Measurements from ENCODE around the gene GRN.

Gene GRN

GRCh38 chr17:44317545-44317944 is 27.6 kb upstream of the GRN start:
- Histone ChIP-seq H3K27me3 (replicated peaks) (peaks cover 26% of the 10 kb centered on the region), H3K27ac (no peak overlapping the region), H3K36me3 (replicated peaks) (peaks cover 20% of the 10 kb centered on the region), H3K4me3 (ENCODE audit: low read depth, low read length) (no peak overlapping the region)
- no peak for DNase-seq
- TF ChIP-seq, protein P1, sequence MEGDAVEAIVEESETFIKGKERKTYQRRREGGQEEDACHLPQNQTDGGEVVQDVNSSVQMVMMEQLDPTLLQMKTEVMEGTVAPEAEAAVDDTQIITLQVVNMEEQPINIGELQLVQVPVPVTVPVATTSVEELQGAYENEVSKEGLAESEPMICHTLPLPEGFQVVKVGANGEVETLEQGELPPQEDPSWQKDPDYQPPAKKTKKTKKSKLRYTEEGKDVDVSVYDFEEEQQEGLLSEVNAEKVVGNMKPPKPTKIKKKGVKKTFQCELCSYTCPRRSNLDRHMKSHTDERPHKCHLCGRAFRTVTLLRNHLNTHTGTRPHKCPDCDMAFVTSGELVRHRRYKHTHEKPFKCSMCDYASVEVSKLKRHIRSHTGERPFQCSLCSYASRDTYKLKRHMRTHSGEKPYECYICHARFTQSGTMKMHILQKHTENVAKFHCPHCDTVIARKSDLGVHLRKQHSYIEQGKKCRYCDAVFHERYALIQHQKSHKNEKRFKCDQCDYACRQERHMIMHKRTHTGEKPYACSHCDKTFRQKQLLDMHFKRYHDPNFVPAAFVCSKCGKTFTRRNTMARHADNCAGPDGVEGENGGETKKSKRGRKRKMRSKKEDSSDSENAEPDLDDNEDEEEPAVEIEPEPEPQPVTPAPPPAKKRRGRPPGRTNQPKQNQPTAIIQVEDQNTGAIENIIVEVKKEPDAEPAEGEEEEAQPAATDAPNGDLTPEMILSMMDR (IDR thresholded peaks at IDR 0.05; ENCODE audit: low read depth, low read length, missing control alignments): no peak
- in situ Hi-C loops (cut with HindIII; ENCODE audit: low pct_ligation_motif_present, low sequenced_read_pairs): no loop called here

- Histone ChIP-seq H3K4me3 (ENCODE audit: low read depth, low read length) (no peak overlapping the region), H3K27me3 (replicated peaks) (peaks cover 26% of the 10 kb centered on the region), H3K36me3 (replicated peaks) (peaks cover 20% of the 10 kb centered on the region), H3K27ac (no peak overlapping the region)
- no peak for DNase-seq
- in situ Hi-C loops (cut with HindIII; ENCODE audit: low pct_ligation_motif_present, low sequenced_read_pairs): no loop called here
- TF ChIP-seq, protein P1 (IDR thresholded peaks at IDR 0.05; ENCODE audit: low read depth, low read length, missing control alignments): no peak
These were observed 26.8 kb upstream of the GRN start for GRCh38 chr17:44318077-44318892.

DNA sequence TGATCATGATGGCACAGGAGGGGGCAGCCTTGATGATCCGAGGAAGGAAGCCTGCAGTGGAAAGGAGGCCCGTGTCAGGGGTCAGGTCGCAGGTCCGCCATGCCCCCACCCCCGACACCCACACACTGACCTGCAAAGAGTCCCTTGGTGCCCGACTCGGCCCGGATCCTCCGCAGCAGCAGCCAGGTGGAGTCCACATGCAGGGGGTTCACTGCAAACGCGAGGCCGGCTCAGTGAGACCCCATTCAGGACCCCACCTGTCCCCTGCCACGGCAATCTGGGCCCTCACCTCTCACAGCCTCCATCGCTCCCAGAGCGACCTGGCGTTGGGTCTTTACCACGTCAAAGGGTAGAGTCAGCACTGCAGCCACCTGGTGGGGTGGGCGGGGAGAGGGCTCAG is 25.0 kb upstream of the GRN start:
- Histone ChIP-seq H3K36me3 (replicated peaks) (peaks cover 20% of the 10 kb centered on the region), H3K27ac (no peak overlapping the region), H3K4me3 (ENCODE audit: low read depth, low read length) (no peak overlapping the region), H3K27me3 (replicated peaks) (peaks cover 11% of the 10 kb centered on the region)
- no peak for DNase-seq
- TF ChIP-seq, protein P1 (IDR thresholded peaks at IDR 0.05; ENCODE audit: low read depth, low read length, missing control alignments): no peak
- in situ Hi-C loops (cut with HindIII; ENCODE audit: low pct_ligation_motif_present, low sequenced_read_pairs): loop anchor here (10.0 kb wide), 1 partner anchor 115 kb away; no protein-coding TSS in a partner anchor

GRCh38 chr17:44321246-44322120 is 23.6 kb upstream of the GRN start:
- H3K27ac ChIP-seq: no peak overlapping the region
- in situ Hi-C loops (cut with HindIII; ENCODE audit: low pct_ligation_motif_present, low sequenced_read_pairs): loop anchor here (10.0 kb wide), 1 partner anchor 117 kb away; no protein-coding TSS in a partner anchor
- DNase-seq: no peak
- H3K36me3 ChIP-seq (replicated peaks): peaks cover 20% of the 10 kb centered on the region
- TF ChIP-seq, protein P1 (IDR thresholded peaks at IDR 0.05; ENCODE audit: low read depth, low read length, missing control alignments): no peak
- H3K4me3 ChIP-seq (ENCODE audit: low read depth, low read length): no peak overlapping the region
- peaks cover under 1% of the 10 kb centered on the region for H3K27me3 ChIP-seq (replicated peaks)

GRCh38 chr17:44322236-44322895 is 22.7 kb upstream of the GRN start:
- in situ Hi-C loops (cut with HindIII; ENCODE audit: low pct_ligation_motif_present, low sequenced_read_pairs): loop anchor here (10.0 kb wide), 1 partner anchor 118 kb away; no protein-coding TSS in a partner anchor
- TF ChIP-seq, protein P1 (IDR thresholded peaks at IDR 0.05; ENCODE audit: low read depth, low read length, missing control alignments): no peak
- no peak for DNase-seq
- H3K27ac ChIP-seq: no peak overlapping the region
- peaks cover 20% of the 10 kb centered on the region for H3K36me3 ChIP-seq (replicated peaks)
- no peak overlapping the region for H3K4me3 ChIP-seq (ENCODE audit: low read depth, low read length)
- H3K27me3 ChIP-seq (replicated peaks): no peaks in the 10 kb centered on the region
